ENCODE data around the gene SDSL. TPM values are rescaled to one million over a fixed set of nuclear protein-coding genes. Genes with fewer than 3 reads are reported as not detected.

The SDSL gene
- total RNA-seq, 1 experiment from 2014 or later, result 0.46 TPM

GRCh38 chr12:113397497-113398197, 24.5 kb upstream of the SDSL start:
- Histone ChIP-seq H3K27me3 (ENCODE audit: insufficient read depth, low read length) (no peaks in the 10 kb centered on the region), H3T11ph (ENCODE audit: low read length) (no peak overlapping the region), H3K27ac (ENCODE audit: insufficient read length, low read depth, low read length) (no peak overlapping the region), H2BK5ac (ENCODE audit: insufficient read length, low read length) (no peak overlapping the region), H3K23ac (ENCODE audit: insufficient read length, low read depth, low read length) (no peak overlapping the region), H3K18ac (ENCODE audit: insufficient read length, low read depth, low read length) (no peak overlapping the region), H2BK20ac (ENCODE audit: low read depth, low read length, poor library complexity, severe bottlenecking) (no peak overlapping the region), H4K20me1 (ENCODE audit: control insufficient read depth, insufficient read depth, insufficient read length) (no peaks in the 10 kb centered on the region), H3K4me1 (ENCODE audit: insufficient read depth, low read length) (no peaks in the 10 kb centered on the region), H3K56ac (ENCODE audit: insufficient read length, low read depth, low read length) (no peak overlapping the region), H3K9ac (ENCODE audit: extremely low read depth, insufficient read length, low read length) (no peak overlapping the region), H3K14ac (ENCODE audit: insufficient read depth, low read length) (no peak overlapping the region), H2AK5ac (ENCODE audit: insufficient read length, low read length) (no peak overlapping the region), H4K91ac (ENCODE audit: insufficient read length, low read depth, low read length) (no peak overlapping the region), H2BK120ac (ENCODE audit: low read depth, low read length, poor library complexity, severe bottlenecking) (no peak overlapping the region), H3K4ac (ENCODE audit: low read depth, low read length) (no peak overlapping the region), H3K79me1 (ENCODE audit: insufficient read depth, low read depth, low read length, poor library complexity, severe bottlenecking) (no peaks in the 10 kb centered on the region), H3K9me3 (ENCODE audit: control insufficient read depth, low read depth, low read length) (no peaks in the 10 kb centered on the region), H4K8ac (replicated peaks; ENCODE audit: insufficient read length, low read depth, low read length) (no peak overlapping the region), H2AFZ (ENCODE audit: low read length) (no peak overlapping the region), H3K79me2 (ENCODE audit: insufficient read depth, low read length) (no peaks in the 10 kb centered on the region), H3K23me2 (ENCODE audit: insufficient read length, low read depth, low read length, poor library complexity, severe bottlenecking) (no peaks in the 10 kb centered on the region), H2BK15ac (ENCODE audit: low read depth, low read length) (no peak overlapping the region), H3K4me2 (ENCODE audit: insufficient read depth, insufficient read length, low read length) (no peak overlapping the region), H2BK12ac (ENCODE audit: insufficient read length, low read depth, low read length) (no peak overlapping the region), H4K5ac (ENCODE audit: insufficient read length, low read depth, low read length) (no peak overlapping the region)
- Mint-ChIP-seq H3K27ac (peak overlapping the region in 1 of 3 experiments; percentile 41; a peak in 1 of 7 replicates), H3K4me3 (no peak overlapping the region), H3K4me1 (peaks cover 7 to 24% of the 10 kb centered on the region in 2 experiments), H3K36me3 (ENCODE audit: insufficient read depth in 1 of 3, low read depth in 3 of 3) (no peaks in the 10 kb centered on the region), H3K9me3 (no peaks in the 10 kb centered on the region), H3K27me3 (ENCODE audit: low read depth) (peaks cover 9% of the 10 kb centered on the region)
- DNase-seq, result no peak
- WGBS (ENCODE audit: extremely low coverage, insufficient read length, low lambda C conversion rate), result no CpG with 5 or more reads among the region's 10 CpGs
- TF ChIP-seq, protein P1, sequence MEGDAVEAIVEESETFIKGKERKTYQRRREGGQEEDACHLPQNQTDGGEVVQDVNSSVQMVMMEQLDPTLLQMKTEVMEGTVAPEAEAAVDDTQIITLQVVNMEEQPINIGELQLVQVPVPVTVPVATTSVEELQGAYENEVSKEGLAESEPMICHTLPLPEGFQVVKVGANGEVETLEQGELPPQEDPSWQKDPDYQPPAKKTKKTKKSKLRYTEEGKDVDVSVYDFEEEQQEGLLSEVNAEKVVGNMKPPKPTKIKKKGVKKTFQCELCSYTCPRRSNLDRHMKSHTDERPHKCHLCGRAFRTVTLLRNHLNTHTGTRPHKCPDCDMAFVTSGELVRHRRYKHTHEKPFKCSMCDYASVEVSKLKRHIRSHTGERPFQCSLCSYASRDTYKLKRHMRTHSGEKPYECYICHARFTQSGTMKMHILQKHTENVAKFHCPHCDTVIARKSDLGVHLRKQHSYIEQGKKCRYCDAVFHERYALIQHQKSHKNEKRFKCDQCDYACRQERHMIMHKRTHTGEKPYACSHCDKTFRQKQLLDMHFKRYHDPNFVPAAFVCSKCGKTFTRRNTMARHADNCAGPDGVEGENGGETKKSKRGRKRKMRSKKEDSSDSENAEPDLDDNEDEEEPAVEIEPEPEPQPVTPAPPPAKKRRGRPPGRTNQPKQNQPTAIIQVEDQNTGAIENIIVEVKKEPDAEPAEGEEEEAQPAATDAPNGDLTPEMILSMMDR (conservative IDR thresholded peaks at IDR 0.05), result no peak
